ENCODE data around the gene MRGPRF. TPM values are rescaled to one million over a fixed set of nuclear protein-coding genes. Genes with fewer than 3 reads are reported as not detected.

MRGPRF gene
- total RNA-seq, 2 experiments from 2014 or later = not detected

DNA sequence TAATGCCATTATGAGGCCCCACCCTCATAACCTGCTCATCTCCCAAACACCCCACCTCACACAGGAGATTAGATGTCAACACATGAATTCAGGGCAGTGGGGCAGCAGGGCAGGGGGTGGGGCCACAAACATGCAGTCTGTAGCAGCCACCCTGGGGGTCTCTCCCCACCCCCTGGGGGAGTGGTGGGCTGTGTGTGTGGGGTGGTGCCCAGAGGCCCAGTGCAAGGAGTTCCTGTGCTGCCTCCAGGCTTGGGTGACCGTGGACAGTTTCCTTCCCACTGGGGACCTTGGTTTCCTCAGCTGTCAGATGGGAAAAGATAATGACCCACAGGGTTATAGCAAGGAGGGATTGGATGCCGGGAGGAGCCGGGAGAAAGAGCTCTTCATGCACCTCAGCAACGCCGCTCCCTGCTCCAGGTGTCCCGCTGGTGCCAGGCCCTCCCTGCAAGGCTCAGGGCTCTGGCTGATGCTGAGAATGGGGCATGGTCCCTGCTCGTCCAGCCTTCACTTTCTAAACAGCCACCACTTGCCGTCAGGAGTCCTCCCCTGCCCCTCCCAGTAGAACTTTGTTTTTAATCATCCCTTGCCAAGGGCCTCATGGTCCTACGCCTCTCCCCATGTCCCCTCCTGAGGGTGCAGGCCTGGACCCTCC lies 2.0 kb upstream of the MRGPRF start:
- DNase-seq (no peak), ATAC-seq (ENCODE audit: poor library complexity) (no peak)
- Mint-ChIP-seq H3K9me3 (no peaks in the 10 kb centered on the region), H3K36me3 (ENCODE audit: low read depth) (no peaks in the 10 kb centered on the region), H3K4me1 (ENCODE audit: low read depth) (peaks cover 5% of the 10 kb centered on the region), H3K27ac (no peak overlapping the region), H3K27me3 (peaks cover 27% of the 10 kb centered on the region), H3K4me3 (no peak overlapping the region)
- no peak overlapping the region for H3K27ac ChIP-seq (ENCODE audit: low read depth in 1 of 2, low read length in 2 of 2)
- peaks cover 37 to 47% of the 10 kb centered on the region in 2 experiments for H3K27me3 ChIP-seq (ENCODE audit: control insufficient read depth in 1 of 2, insufficient read depth in 2 of 2, low read length in 2 of 2)
- intact Hi-C loops (cut with DNase I, micrococcal nuclease) = no loop called here
- no peak overlapping the region for H3K4me3 ChIP-seq (ENCODE audit: low read length)
- TF ChIP-seq, protein P1, sequence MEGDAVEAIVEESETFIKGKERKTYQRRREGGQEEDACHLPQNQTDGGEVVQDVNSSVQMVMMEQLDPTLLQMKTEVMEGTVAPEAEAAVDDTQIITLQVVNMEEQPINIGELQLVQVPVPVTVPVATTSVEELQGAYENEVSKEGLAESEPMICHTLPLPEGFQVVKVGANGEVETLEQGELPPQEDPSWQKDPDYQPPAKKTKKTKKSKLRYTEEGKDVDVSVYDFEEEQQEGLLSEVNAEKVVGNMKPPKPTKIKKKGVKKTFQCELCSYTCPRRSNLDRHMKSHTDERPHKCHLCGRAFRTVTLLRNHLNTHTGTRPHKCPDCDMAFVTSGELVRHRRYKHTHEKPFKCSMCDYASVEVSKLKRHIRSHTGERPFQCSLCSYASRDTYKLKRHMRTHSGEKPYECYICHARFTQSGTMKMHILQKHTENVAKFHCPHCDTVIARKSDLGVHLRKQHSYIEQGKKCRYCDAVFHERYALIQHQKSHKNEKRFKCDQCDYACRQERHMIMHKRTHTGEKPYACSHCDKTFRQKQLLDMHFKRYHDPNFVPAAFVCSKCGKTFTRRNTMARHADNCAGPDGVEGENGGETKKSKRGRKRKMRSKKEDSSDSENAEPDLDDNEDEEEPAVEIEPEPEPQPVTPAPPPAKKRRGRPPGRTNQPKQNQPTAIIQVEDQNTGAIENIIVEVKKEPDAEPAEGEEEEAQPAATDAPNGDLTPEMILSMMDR (IDR thresholded peaks at IDR 0.05) = no peak
- H3K4me1 ChIP-seq (ENCODE audit: insufficient read depth, low read length) = peaks cover 18% of the 10 kb centered on the region
- peaks cover 0 to 4% of the 10 kb centered on the region in 2 experiments for H3K9me3 ChIP-seq (ENCODE audit: control insufficient read depth in 1 of 2, insufficient read depth in 1 of 2, low read length in 2 of 2)
- CTCF ChIA-PET = no interaction called here
- no peaks in the 10 kb centered on the region for H3K36me3 ChIP-seq (ENCODE audit: insufficient read depth, low read length)
- POLR2A ChIA-PET = no interaction called here

DNA sequence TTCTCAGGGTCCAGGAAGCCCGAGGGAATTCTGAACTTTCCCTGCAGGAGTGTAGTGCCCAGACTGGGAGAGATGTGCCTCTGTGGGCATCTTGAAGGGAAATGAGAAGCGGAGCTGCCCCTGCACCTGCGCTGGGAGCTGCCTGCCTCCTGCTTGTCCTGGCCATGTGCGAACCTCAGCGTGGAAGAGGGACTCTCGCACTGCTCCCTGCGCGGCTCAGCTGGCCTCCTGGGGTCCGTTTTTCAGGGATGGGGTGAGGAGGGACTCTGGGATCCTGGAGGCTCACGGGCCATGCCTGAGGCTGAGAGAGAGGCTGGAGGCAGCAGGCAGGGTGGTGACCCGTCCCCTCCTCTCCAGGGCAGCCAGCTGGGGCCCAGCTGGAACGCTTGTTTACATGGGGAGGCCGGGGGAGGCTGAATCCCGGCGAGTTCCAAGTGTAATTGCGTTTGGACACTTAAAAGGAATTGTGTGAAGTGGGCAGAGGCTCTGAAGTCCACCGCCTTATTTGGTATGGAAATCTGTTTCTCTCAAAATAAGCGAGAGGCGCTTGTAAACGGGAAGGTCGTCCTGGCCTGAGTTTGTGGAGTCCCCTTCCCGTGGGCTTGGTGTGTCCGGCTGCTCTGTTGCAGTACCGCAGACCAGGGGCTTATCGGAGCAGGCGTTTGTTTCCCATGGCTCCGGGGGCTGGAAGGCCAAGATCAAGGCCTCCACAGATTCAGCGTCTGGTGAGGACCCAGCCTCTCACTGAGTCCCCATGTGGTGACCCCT lies 1.2 kb upstream of the MRGPRF start:
- Histone ChIP-seq H3K4me3 (ENCODE audit: low read length) (no peak overlapping the region), H3K9me3 (ENCODE audit: control insufficient read depth in 1 of 2, insufficient read depth in 1 of 2, low read length in 2 of 2) (peaks cover 0 to 4% of the 10 kb centered on the region in 2 experiments), H3K27ac (ENCODE audit: low read depth in 1 of 2, low read length in 2 of 2) (no peak overlapping the region), H3K36me3 (ENCODE audit: insufficient read depth, low read length) (no peaks in the 10 kb centered on the region), H3K27me3 (ENCODE audit: control insufficient read depth in 1 of 2, insufficient read depth in 2 of 2, low read length in 2 of 2) (peaks cover 37 to 53% of the 10 kb centered on the region in 2 experiments), H3K4me1 (ENCODE audit: insufficient read depth, low read length) (peaks cover 18% of the 10 kb centered on the region)
- ChIA-PET POLR2A (no interaction called here), CTCF (no interaction called here)
- no peak for ATAC-seq (ENCODE audit: poor library complexity)
- no peaks in the 10 kb centered on the region for H3K9me3 Mint-ChIP-seq
- TF ChIP-seq, protein P1 (IDR thresholded peaks at IDR 0.05) = no peak
- intact Hi-C loops (cut with DNase I, micrococcal nuclease) = no loop called here
- H3K4me3 Mint-ChIP-seq = no peak overlapping the region
- no peak overlapping the region for H3K27ac Mint-ChIP-seq
- no peak for DNase-seq
- H3K36me3 Mint-ChIP-seq (ENCODE audit: low read depth) = no peaks in the 10 kb centered on the region
- H3K4me1 Mint-ChIP-seq (ENCODE audit: low read depth) = peaks cover 5% of the 10 kb centered on the region
- peaks cover 32% of the 10 kb centered on the region for H3K27me3 Mint-ChIP-seq

DNA sequence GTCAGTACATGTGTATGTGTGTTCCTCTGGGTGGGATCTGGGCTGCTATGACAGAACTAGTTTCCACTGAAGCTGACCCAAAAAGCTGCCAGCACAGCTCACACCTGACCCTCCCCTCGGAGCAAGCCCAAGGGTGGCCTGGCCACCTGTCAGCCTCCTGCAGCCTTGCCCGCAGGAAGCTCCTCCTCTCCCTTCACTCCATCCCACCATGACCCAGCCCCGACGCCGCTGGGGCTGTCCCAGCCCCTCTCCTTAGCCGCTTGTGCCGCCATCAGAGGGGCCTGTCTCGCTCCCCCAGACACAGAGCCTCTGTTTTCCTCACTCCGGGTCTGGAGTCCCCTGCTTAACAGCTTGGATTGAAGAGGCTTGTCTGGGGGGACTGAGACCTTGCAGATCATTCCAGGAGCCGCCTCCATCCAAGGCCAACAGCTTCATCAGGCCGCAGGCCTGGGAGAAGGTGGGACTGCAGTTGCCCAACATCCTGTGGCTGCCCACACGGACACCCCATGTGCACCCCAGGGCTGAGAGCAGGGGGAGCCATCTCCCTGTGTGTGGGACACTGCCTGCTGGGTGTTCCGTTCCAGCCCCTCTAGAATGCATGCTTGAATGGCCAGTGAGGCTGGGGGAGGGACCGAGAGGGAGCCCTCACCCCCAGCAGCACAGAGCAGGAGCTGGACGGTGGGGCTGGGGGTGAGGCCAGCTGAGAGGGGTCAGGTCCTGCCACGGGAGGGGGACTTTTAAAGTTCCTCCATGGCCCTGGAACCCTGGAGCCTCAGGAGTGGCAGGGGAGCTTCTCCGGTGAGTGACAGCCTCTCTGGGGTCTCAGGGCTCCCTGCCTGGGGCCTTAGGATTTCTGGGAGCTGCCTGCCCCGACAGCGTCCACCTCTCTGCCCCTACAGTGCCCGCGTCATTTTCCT lies 696 bp downstream of the MRGPRF start:
- Mint-ChIP-seq H3K4me3 (no peak overlapping the region), H3K27me3 (peaks cover 39% of the 10 kb centered on the region), H3K4me1 (ENCODE audit: low read depth) (peaks cover 5% of the 10 kb centered on the region), H3K27ac (no peak overlapping the region), H3K36me3 (ENCODE audit: low read depth) (no peaks in the 10 kb centered on the region), H3K9me3 (no peaks in the 10 kb centered on the region)
- DNase-seq = no peak
- Histone ChIP-seq H3K36me3 (ENCODE audit: insufficient read depth, low read length) (no peaks in the 10 kb centered on the region), H3K27ac (ENCODE audit: low read depth in 1 of 2, low read length in 2 of 2) (no peak overlapping the region), H3K4me1 (ENCODE audit: insufficient read depth, low read length) (peaks cover 18% of the 10 kb centered on the region), H3K9me3 (ENCODE audit: control insufficient read depth in 1 of 2, insufficient read depth in 1 of 2, low read length in 2 of 2) (peaks cover 0 to 4% of the 10 kb centered on the region in 2 experiments), H3K4me3 (ENCODE audit: low read length) (no peak overlapping the region), H3K27me3 (ENCODE audit: control insufficient read depth in 1 of 2, insufficient read depth in 2 of 2, low read length in 2 of 2) (peaks cover 39 to 60% of the 10 kb centered on the region in 2 experiments)
- intact Hi-C loops (cut with DNase I, micrococcal nuclease) = no loop called here
- TF ChIP-seq, protein P1 (IDR thresholded peaks at IDR 0.05) = no peak
- CTCF ChIA-PET = no interaction called here
- POLR2A ChIA-PET = no interaction called here
- no peak for ATAC-seq (ENCODE audit: poor library complexity)
